ENCODE results near the gene BTN2A1. TPM values are rescaled to one million over a fixed set of nuclear protein-coding genes. Genes with fewer than 3 reads are reported as not detected.
"Not testable (repeated sequence)": the region's sequence is repeated elsewhere in the genome, so short reads cannot be mapped to it uniquely, and the experiment has no call there.

Gene BTN2A1
- polyA plus RNA-seq, 1 experiment = 34.7 TPM

DNA sequence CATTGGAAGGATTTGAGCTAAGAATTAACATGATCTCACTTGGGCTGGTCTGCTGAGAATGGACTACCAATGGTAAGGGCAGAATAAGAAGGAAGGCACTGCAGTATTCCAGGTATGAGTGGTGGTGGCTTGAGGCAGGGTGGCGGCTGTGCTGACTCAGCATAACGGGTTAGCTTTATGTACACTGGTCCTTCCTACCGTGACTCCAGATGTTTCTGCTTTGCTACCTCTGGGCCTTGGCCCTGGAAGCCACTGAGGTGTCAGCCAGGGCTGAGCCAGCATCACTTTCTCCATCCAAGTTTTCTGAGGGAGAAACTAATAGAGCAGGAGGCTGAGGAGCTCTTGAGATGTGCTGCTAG is 30.3 kb upstream of the BTN2A1 start:
- POLR2A ChIA-PET = interaction anchor here (0.6 kb wide), 1 partner anchor 65 kb away, joined by 3 read pairs; no protein-coding TSS in a partner anchor
- Histone ChIP-seq H3K4me3 (ENCODE audit: low read depth, low read length) (no peak overlapping the region), H3K27me3 (ENCODE audit: control insufficient read depth, insufficient read depth, low read length) (no peaks in the 10 kb centered on the region), H3K36me3 (ENCODE audit: control insufficient read depth, insufficient read depth, low read length) (peaks cover 12% of the 10 kb centered on the region)
- CTCF ChIA-PET = interaction anchor here (0.7 to 1.0 kb wide), 2 partner anchors 12 to 86 kb away, joined by 3 read pairs; no protein-coding TSS in a partner anchor
- DNase-seq (ENCODE audit: low read depth) = no peak
- TF ChIP-seq, protein P1, sequence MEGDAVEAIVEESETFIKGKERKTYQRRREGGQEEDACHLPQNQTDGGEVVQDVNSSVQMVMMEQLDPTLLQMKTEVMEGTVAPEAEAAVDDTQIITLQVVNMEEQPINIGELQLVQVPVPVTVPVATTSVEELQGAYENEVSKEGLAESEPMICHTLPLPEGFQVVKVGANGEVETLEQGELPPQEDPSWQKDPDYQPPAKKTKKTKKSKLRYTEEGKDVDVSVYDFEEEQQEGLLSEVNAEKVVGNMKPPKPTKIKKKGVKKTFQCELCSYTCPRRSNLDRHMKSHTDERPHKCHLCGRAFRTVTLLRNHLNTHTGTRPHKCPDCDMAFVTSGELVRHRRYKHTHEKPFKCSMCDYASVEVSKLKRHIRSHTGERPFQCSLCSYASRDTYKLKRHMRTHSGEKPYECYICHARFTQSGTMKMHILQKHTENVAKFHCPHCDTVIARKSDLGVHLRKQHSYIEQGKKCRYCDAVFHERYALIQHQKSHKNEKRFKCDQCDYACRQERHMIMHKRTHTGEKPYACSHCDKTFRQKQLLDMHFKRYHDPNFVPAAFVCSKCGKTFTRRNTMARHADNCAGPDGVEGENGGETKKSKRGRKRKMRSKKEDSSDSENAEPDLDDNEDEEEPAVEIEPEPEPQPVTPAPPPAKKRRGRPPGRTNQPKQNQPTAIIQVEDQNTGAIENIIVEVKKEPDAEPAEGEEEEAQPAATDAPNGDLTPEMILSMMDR (IDR thresholded peaks at IDR 0.05; ENCODE audit: insufficient read depth, low read depth, low read length) = no peak

DNA sequence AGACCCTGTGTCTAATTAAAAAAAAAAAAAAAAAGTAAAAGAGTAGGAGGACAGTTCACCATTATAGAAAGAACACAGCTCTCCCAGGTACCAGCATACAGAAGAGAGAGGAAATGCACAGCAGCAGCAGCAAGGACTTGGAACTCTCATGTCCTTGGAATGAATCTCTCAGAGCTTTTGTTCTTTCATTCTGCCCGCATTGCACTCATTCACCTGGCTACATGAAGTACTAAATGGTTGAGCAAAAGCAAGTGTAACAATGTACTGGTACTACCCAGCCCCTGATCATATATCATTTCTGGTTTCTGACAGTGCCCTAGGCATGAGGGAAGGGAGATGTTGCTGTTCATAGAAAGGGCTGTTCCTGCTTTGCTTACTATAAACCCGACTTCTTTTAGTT is 29.5 kb upstream of the BTN2A1 start:
- ChIA-PET CTCF (interaction anchor here (1.0 kb wide), 1 partner anchor 11 kb away, joined by 3 read pairs; no protein-coding TSS in a partner anchor), POLR2A (no interaction called here)
- no peaks in the 10 kb centered on the region for H3K27me3 ChIP-seq (ENCODE audit: control insufficient read depth, insufficient read depth, low read length)
- H3K4me3 ChIP-seq (ENCODE audit: low read depth, low read length) = no peak overlapping the region
- no peak for DNase-seq (ENCODE audit: low read depth)
- H3K36me3 ChIP-seq (ENCODE audit: control insufficient read depth, insufficient read depth, low read length) = peaks cover 12% of the 10 kb centered on the region
- TF ChIP-seq, protein P1 (IDR thresholded peaks at IDR 0.05; ENCODE audit: insufficient read depth, low read depth, low read length) = no peak

DNA sequence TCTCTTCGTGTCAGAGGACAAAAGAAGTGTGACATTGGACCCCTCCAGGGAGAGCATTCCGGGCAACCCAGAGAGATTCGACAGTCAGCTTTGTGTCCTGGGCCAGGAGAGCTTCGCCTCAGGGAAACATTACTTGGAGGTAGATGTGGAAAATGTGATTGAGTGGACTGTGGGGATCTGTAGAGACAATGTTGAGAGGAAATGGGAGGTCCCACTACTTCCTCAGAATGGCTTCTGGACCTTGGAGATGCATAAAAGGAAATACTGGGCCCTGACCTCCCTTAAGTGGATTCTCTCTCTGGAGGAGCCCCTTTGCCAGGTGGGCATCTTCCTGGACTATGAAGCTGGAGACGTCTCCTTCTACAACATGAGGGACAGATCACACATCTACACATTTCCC is 27.0 kb upstream of the BTN2A1 start:
- ChIA-PET CTCF (interaction anchor here (0.9 to 1.2 kb wide), 2 partner anchors 9 to 164 kb away, joined by 3 to 4 read pairs; no protein-coding TSS in a partner anchor), POLR2A (no interaction called here)
- H3K36me3 ChIP-seq (ENCODE audit: control insufficient read depth, insufficient read depth, low read length) = peaks cover 12% of the 10 kb centered on the region
- no peaks in the 10 kb centered on the region for H3K27me3 ChIP-seq (ENCODE audit: control insufficient read depth, insufficient read depth, low read length)
- TF ChIP-seq, protein P1 (IDR thresholded peaks at IDR 0.05; ENCODE audit: insufficient read depth, low read depth, low read length) = no peak
- DNase-seq (ENCODE audit: low read depth) = no peak
- H3K4me3 ChIP-seq (ENCODE audit: low read depth, low read length) = no peak overlapping the region

DNA sequence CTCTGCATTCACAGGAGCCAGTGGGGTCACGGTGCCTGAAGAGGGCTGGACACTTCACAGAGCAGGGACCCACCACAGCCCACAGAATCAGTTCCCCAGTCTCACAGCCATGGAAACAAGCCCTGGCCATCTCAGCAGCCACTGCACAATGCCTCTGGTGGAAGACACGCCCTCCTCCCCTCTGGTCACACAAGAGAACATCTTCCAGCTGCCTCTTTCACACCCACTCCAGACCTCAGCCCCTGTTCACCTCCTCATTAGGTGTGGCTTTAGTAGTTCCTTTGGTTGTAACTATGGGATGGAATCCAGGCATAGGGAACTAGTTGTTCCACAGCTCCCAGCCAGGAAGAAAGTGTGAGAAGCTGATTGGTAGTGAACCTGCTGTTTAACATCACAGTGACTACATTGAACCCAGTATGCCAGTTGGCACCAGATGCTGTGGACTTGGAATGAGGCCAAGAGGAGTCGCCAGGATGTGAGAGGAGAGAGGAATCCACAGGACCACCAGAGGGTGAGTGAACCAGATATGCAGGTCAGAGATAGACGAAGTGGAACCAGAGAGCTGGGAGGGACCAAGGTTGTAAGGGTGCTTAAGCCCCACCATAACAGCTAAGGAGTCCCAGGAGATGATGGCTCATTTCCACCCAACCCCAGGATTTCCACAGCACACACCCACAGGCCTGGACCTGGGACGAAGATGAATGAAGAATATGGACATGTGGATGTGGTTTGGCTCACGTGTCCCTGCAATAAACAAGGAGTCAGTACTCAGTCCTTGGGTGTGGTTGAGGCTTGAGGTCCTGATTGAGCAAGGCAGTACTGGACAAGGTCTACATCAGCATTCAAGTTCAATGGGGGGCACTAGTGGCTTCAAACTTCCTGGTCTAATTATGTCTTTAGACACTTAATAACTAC is 26.2 kb upstream of the BTN2A1 start:
- DNase-seq (ENCODE audit: low read depth) = no peak
- CTCF ChIA-PET = interaction anchor here (1.2 kb wide), 1 partner anchor 163 kb away, joined by 3 read pairs; no protein-coding TSS in a partner anchor
- no peaks in the 10 kb centered on the region for H3K27me3 ChIP-seq (ENCODE audit: control insufficient read depth, insufficient read depth, low read length)
- peaks cover 9% of the 10 kb centered on the region for H3K36me3 ChIP-seq (ENCODE audit: control insufficient read depth, insufficient read depth, low read length)
- POLR2A ChIA-PET = no interaction called here
- TF ChIP-seq, protein P1 (IDR thresholded peaks at IDR 0.05; ENCODE audit: insufficient read depth, low read depth, low read length) = no peak
- H3K4me3 ChIP-seq (ENCODE audit: low read depth, low read length) = no peak overlapping the region

DNA sequence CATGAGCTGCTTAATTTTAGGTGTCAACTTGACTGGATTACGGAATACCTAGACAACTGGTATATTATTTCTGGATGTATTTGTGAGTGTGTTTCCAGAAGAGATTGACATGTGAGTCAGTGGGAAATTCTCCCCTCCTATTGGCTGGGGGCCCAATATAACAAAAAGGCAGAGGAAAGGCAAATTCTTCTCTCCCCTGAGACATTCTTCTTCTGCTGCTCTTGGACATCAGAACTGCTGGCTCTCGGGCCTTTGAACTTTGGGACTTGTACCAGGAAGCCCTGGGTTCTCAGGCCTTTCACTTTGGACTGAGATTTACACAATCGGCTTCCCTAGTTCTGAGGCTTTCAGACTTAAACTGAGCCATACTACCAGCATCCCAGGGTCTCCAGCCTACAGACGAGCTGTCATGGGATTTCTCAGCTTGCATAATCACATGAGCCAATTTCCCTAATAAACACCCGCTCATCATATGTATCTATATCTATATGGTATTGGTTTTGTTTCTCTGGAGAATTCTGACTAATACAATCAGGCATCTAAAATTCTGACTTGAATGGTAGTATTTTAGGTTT is 25.0 kb upstream of the BTN2A1 start:
- CTCF ChIA-PET = no interaction called here
- no peak overlapping the region for H3K4me3 ChIP-seq (ENCODE audit: low read depth, low read length)
- peaks cover 6% of the 10 kb centered on the region for H3K36me3 ChIP-seq (ENCODE audit: control insufficient read depth, insufficient read depth, low read length)

DNA sequence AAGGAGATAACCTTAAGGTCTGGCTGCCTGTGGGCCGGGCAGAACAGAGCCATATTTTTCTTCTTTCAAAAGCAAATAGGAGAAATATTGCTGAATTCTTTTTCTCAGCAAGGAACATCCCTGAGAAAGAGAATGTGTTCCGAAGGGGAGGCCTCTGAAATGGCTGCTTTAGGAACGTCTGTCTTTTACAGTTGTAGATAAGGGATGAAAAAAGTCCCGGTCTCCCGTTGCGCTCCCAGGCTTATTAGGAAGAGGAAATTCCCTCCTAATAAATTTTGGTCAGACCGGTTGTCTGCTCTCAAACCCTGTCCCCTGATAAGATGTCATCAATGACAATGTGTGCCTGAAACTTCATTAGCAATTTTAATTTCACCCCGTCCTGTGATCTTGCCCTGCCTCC is 24.1 kb upstream of the BTN2A1 start:
- POLR2A ChIA-PET; H3K27me3 ChIP-seq (ENCODE audit: control insufficient read depth, insufficient read depth, low read length); H3K4me3 ChIP-seq (ENCODE audit: low read depth, low read length); H3K36me3 ChIP-seq (ENCODE audit: control insufficient read depth, insufficient read depth, low read length); DNase-seq (ENCODE audit: low read depth): not testable (repeated sequence)
- CTCF ChIA-PET = interaction anchor here (0.6 to 1.3 kb wide), 2 partner anchors 12 to 13 kb away, joined by 3 to 4 read pairs; no protein-coding TSS in a partner anchor

More for the DNA sequence above, 25.0 kb upstream of the BTN2A1 start:
- TF ChIP-seq, protein P1 (IDR thresholded peaks at IDR 0.05; ENCODE audit: insufficient read depth, low read depth, low read length) = no peak
- DNase-seq (ENCODE audit: low read depth) = no peak
- no peaks in the 10 kb centered on the region for H3K27me3 ChIP-seq (ENCODE audit: control insufficient read depth, insufficient read depth, low read length)
- POLR2A ChIA-PET = no interaction called here

Data from BJ (cell line).